ENCODE data around the gene CD96.

GRCh38 chr3:111531446-111531845, 10.6 kb upstream of the CD96 start:
- TF ChIP-seq CTCF (IDR thresholded peaks at IDR 0.05; ENCODE audit: insufficient read depth, low read length): no peak
- no peak for TF ChIP-seq POLR2AphosphoS5 (IDR thresholded peaks at IDR 0.05; ENCODE audit: low read depth)
- TF ChIP-seq REST (IDR thresholded peaks at IDR 0.05; ENCODE audit: insufficient replicate concordance, low read depth): no peak

Measured in HL-60 (cell line).